Left lobe of liver (tissue), 2 donors: Measurements from ENCODE around the gene PRKCE. TPM values are rescaled to one million over a fixed set of nuclear protein-coding genes. Genes with fewer than 3 reads are reported as not detected.

Source experiments
- ATAC-seq: fragments of 200-7000 bp; cut with Tn5 transposase; one replicate; pipeline ENCODE4 v1.9.1; 2020; ENCODE audit warnings: mild to moderate bottlenecking, moderate library complexity
- DNase-seq: peaks from one replicate; pipeline ENCODE4 v3.0.0-alpha.2; 2020; ENCODE audit warnings: low spot score
- total RNA-seq: library from RNA; stranded (reverse); gene quantifications from one replicate; pipeline ENCODE4 v1.2.1, GENCODE V29; 2021
- donor health status: DM: no; HTN: no; CAD: no; lungs with moderate emphysema.
- donor health status: DM: no; HTN: yes; CAD: no.

PRKCE gene
- total RNA-seq, 1 donor from 2014 or later: 8.4 TPM

GRCh38 chr2:46001741-46002506 lies 350.4 kb downstream of the PRKCE start:
- no peak for DNase-seq
- peak; percentile 25 for ATAC-seq

DNA sequence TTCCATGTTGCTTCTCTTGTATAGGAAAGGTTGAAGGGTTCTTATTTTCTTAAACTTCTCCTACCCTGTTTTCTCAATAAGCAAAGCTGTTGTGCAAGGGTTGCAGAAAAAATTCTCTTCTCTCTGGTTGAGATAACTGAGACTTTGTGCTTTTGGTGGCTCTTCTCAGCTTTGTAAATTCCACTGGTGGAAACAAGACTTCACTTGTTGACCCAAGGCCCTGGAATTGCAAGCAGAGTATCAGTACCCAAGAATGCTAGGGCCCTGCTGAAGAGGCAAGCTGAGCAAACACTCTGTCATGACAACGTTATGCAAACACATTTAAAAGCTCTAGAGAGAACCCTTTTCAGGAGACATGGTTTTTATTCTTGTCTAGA lies 351.0 kb downstream of the PRKCE start:
- DNase-seq (no peak), ATAC-seq (no peak)

DNA sequence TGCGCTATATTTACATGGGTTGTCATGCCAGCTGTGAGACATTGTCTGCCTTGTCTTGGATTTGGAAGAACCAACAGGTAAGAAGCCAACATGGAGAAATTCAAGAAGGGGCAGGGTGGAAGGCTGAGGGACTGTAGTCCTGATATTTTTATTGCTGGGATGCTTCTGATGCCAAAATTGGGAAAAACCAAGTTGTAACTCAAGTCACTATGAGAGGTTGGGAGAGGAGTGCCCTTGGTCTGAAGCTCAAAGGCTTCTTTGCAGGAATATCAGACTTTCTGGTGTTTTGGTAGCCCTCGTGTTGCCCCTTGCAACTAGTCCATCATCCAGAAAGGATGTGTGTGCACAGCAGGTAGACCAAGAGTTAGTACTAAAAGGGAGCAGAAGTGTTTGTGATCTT lies 351.5 kb downstream of the PRKCE start:
- ATAC-seq: no peak
- no peak for DNase-seq

GRCh38 chr2:46003903-46004473 lies 352.5 kb downstream of the PRKCE start:
- ATAC-seq (peak; percentile 38), DNase-seq (no peak)

GRCh38 chr2:46006473-46007025 lies 355.1 kb downstream of the PRKCE start:
- DNase-seq (no peak), ATAC-seq (peak; percentile 39)

DNA sequence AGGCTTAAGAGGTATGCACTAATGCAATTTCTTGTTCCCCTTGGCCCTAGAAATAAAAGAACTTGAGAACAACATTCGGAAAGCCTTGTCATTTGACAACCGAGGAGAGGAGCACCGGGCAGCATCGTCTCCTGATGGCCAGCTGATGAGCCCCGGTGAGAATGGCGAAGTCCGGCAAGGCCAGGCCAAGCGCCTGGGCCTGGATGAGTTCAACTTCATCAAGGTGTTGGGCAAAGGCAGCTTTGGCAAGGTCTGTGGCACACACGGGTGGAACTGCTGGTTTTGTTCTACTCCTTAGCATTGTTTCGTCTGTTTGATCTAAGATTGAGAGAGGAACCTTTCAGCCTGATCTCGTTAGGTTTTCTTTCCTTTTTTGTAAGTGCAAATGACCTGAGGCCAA lies 355.9 kb downstream of the PRKCE start:
- DNase-seq (no peak), ATAC-seq (peak; percentile 45)

DNA sequence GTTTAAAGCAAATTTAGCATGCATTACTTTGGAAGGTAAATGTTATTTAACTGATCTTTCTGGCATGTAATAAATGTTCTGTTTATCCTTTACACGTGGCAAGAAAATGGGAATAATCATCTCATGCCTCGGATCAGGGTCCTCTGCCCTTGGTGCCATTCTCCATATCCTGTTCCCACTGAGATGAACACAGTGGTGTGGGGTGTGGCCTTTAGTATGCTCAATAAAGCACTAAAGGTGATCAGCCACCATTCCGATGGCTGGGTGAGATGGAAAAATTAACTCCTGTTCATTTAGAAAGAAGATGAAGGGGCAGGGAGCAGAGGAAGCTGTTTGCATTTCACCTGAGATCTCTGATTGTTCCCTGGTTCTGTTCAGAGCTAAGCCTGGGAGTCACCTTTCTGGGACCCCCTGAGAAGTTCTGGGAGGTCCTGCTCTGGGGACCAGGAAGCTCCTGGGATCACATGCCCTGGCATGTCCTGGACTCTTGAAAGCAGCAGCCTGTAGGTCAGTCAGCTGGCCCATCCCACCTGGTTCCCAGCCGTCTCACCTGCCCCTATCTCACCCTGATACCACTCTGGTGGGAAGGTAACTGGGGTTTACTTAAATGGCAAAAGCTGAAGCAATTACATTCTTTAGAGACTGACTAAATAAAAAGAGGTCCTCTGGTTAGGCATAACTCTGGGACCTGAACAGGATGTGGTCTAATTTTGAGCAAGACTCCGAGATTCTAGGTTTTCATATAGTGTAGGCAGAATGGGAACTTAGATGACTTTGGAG lies 356.8 kb downstream of the PRKCE start:
- no peak for ATAC-seq
- no peak for DNase-seq

DNA sequence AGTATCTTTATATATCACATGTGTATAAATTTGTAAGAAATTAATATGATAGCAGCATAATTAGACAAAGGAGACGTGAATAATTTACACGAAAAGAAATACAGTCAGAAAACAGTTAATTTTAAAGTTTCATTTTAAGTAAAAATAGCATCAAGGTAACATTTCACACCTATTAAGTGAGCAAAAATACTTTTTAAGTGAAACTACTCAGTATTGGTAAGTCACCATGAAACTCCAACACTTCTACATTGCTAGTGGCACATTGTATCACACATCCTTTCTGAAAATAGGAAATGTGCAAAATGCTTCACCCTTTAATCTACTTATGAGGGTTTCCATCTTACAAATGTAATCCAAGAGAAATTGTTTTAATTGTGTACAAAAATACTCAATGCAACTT lies 357.8 kb downstream of the PRKCE start:
- DNase-seq (no peak), ATAC-seq (no peak)

- DNase-seq (no peak), ATAC-seq (no peak)
These were observed 358.3 kb downstream of the PRKCE start for GRCh38 chr2:46009772-46010171.

DNA sequence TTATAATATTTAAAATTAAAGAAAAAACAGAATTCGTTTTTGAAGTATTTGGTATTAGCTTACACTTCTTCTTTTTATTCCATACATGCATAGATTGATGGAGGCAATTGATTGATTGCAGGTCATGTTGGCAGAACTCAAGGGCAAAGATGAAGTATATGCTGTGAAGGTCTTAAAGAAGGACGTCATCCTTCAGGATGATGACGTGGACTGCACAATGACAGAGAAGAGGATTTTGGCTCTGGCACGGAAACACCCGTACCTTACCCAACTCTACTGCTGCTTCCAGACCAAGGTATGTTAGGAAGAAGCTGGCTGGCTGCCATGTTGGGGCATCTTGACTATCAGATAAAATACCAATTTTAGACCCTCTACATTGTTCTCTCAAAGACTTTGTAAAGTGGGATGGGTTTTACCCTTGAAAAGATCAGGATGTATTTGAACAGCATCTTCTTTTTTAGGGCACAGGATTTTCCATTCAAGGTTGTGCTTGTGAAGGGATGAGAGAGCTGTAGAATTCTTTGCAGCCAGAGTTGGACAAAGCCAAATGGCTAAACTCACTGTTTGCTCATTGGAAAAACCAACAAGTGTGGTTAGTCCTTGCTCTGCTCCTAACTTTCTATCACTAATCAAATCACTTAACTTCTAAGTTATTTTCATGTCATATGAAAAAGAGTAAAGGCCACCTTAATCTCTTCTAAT lies 358.9 kb downstream of the PRKCE start:
- peak; percentile 69 for ATAC-seq
- no peak for DNase-seq

GRCh38 chr2:46010925-46011490 lies 359.5 kb downstream of the PRKCE start:
- DNase-seq: no peak
- ATAC-seq: peak; percentile 81

DNA sequence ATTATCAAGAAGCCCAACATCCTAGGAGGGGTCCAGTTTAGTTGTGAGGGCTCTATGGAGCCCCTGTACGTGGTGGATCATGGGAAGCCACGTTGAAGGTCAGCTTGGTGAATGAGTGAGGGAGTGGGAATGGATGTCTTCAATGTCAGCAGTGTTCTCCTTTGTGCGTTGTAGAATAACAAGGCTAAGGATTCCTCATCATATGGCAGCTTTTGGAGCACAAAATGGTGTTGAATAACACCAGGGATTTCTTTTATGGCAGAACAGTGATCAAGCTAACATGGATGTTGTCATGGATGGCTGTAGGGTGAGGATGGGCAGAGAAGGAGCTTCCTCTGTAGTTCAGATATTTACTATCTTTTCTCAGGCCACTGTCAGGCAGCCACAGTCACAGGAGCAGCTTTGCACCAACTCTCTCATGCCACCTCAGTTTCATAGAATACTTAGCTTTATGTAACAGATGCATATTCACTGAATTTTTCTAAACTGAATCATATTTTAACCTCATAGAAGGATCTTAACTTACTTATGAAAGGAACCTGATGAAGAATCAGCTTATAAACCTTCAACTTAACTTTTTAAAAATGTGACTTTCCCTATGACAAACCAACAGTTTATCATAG lies 361.3 kb downstream of the PRKCE start:
- no peak for DNase-seq
- no peak for ATAC-seq

DNA sequence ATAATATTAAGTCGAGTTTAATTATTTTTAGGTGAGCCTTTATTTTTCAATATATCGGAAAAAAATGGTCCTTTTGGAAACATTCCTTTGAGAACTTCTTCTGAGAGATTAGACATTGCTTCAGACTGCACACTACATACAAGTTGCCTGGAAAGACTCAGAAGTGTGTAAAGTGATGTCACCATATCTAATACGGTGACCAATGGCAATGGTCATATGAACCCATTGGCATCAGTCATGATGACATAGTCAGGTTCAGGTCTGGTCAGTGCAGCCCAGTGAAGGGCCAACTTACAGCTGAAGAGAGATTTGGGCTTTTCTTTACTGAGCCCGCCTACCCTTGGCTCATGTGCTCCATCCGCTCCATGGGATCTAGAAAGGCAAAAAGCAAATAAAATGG lies 362.3 kb downstream of the PRKCE start:
- DNase-seq: no peak

GRCh38 chr2:46014911-46015654 lies 363.6 kb downstream of the PRKCE start:
- DNase-seq (no peak), ATAC-seq (no peak)

More for the DNA sequence above, 362.3 kb downstream of the PRKCE start:
- no peak for ATAC-seq

GRCh38 chr2:46015671-46016070 lies 364.2 kb downstream of the PRKCE start:
- no peak for ATAC-seq
- no peak for DNase-seq

GRCh38 chr2:46016091-46016490 lies 364.6 kb downstream of the PRKCE start:
- DNase-seq (no peak), ATAC-seq (no peak)

DNA sequence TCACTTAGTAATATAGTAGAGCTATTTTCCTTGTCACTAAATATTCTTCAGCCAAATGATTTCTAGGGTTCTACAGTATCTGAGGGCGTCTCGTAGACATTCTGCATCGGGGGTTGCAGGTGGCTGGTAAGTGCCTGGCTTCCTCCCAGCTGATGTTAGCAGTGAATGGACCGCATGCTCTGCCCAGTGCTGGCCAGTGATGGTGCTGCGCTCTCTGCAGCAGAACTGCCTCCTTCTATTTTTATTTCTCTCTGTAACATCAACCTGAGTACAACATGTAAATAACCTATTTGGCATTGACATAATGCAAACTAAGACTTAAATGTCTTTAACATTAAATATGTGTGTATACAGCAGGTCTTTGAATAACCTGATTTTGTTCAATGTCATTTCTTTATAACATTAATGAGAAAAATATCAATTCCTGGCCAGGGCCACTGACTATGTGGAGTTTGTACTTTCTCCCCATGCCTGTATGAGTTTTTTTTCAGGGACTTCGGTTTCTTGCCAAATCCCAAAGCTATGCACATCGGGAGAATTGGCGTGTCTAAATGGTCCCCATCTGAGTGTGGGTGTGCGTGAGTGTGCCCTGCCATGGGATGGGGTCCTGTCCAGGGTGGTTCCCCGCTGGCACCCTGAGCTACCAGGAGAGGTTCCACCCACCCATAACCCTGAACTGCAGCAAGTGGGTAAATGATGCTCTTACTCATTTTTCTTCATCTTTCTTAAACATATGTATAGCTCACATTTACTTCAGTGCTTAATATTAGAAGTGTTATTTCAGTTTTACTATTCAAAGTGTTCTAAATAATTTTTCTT lies 367.5 kb downstream of the PRKCE start:
- DNase-seq: no peak
- ATAC-seq: peak; percentile 91

- no peak for DNase-seq
- no peak for ATAC-seq
These were observed 368.9 kb downstream of the PRKCE start for GRCh38 chr2:46020416-46020815.
